Gastrocnemius medialis (tissue), 4 donors: Measurements from ENCODE around the gene TRAM2.

Experiments used
- POLR2A ChIP-seq, 2 donors: fragments of 450-650 bp; IDR thresholded peaks; one replicate each; pipeline ENCODE4 v1.6.1; 2017; ENCODE audit warnings: antibody characterized with exemption in 2 of 2, mild to moderate bottlenecking in 2 of 2, moderate library complexity in 2 of 2
- TF ChIP-seq, protein P1 (sequence below), 5 experiments: fragments of 450-650 bp in 3 of 5; fragments of 200-600 bp in 2 of 5; sonication (generic) in 2 of 5; IDR thresholded peaks in 4 of 5; conservative IDR thresholded peaks in 1 of 5; 1 replicate in 4 of 5; 2 replicates in 1 of 5; pipeline ENCODE4 v1.5.1; 2016 to 2019; ENCODE audit warnings: antibody characterized with exemption in 5 of 5, mild to moderate bottlenecking in 3 of 5, moderate library complexity in 3 of 5

DNA sequence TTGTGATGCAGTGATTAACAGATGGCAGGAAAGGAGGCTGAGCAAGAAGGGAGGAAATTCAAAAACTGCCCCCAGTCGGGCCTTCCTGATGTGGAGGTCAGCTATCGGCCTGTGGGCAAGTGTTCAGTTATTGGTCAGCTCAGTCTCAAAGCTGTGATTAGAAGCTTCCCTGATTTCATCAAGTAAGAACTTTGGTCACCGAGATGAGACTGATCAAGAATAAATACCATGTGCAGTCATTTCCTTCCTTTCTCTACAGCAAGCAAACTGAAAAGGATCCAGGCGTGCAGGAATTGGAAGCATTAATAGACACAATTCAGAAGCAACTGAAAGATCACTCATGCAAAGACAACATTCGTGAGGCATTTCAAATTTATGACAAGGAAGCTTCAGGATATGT is 87.0 kb downstream of the TRAM2 start:
- TF ChIP-seq, protein P1, sequence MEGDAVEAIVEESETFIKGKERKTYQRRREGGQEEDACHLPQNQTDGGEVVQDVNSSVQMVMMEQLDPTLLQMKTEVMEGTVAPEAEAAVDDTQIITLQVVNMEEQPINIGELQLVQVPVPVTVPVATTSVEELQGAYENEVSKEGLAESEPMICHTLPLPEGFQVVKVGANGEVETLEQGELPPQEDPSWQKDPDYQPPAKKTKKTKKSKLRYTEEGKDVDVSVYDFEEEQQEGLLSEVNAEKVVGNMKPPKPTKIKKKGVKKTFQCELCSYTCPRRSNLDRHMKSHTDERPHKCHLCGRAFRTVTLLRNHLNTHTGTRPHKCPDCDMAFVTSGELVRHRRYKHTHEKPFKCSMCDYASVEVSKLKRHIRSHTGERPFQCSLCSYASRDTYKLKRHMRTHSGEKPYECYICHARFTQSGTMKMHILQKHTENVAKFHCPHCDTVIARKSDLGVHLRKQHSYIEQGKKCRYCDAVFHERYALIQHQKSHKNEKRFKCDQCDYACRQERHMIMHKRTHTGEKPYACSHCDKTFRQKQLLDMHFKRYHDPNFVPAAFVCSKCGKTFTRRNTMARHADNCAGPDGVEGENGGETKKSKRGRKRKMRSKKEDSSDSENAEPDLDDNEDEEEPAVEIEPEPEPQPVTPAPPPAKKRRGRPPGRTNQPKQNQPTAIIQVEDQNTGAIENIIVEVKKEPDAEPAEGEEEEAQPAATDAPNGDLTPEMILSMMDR (IDR thresholded peaks at IDR 0.05 in 4 of 5, conservative IDR thresholded peaks at IDR 0.05 in 1 of 5): no peak
- no peak for TF ChIP-seq POLR2A (IDR thresholded peaks at IDR 0.05)
